PFSK-1 (cell line): ENCODE data around the gene PIK3R4.

ENCODE experiments used
- FOXP2 ChIP-seq: optimal IDR thresholded peaks from 2 replicates; pipeline ENCODE3; 2011; ENCODE audit warnings: borderline replicate concordance, control low read depth, inconsistent platforms; ENCODE audit not compliant: insufficient read depth; ENCODE audit errors: extremely low read length, extremely low read depth
- POLR2AphosphoS5 ChIP-seq: IDR thresholded peaks from 2 replicates; pipeline ENCODE4 v1.6.1; 2012; ENCODE audit warnings: low read depth, mild to moderate bottlenecking, control low read depth, low read length, moderate library complexity
- SIN3A ChIP-seq: IDR thresholded peaks from 2 replicates; pipeline ENCODE4 v1.6.1; 2012; ENCODE audit warnings: mild to moderate bottlenecking, low read length, moderate library complexity, borderline replicate concordance; ENCODE audit not compliant: insufficient read depth
- TAF1 ChIP-seq: IDR thresholded peaks from 2 replicates; pipeline ENCODE4 v1.6.1; 2012; ENCODE audit warnings: low read length, control low read depth, borderline replicate concordance; ENCODE audit not compliant: insufficient read depth
- TF ChIP-seq, protein P1 (sequence below), 2 experiments: IDR thresholded peaks; 2 replicates each; pipeline versions ENCODE4 v1.6.1 to v1.8.0; 2011 to 2012; ENCODE audit warnings: low read depth in 2 of 2, low read length in 2 of 2, control low read depth in 1 of 2, inconsistent platforms in 1 of 2, mild to moderate bottlenecking in 1 of 2, moderate library complexity in 1 of 2; ENCODE audit not compliant: insufficient read depth in 1 of 2

- TF ChIP-seq POLR2AphosphoS5 (no peak), TAF1 (no peak), SIN3A (no peak), FOXP2 (no peak)
- TF ChIP-seq, protein P1, sequence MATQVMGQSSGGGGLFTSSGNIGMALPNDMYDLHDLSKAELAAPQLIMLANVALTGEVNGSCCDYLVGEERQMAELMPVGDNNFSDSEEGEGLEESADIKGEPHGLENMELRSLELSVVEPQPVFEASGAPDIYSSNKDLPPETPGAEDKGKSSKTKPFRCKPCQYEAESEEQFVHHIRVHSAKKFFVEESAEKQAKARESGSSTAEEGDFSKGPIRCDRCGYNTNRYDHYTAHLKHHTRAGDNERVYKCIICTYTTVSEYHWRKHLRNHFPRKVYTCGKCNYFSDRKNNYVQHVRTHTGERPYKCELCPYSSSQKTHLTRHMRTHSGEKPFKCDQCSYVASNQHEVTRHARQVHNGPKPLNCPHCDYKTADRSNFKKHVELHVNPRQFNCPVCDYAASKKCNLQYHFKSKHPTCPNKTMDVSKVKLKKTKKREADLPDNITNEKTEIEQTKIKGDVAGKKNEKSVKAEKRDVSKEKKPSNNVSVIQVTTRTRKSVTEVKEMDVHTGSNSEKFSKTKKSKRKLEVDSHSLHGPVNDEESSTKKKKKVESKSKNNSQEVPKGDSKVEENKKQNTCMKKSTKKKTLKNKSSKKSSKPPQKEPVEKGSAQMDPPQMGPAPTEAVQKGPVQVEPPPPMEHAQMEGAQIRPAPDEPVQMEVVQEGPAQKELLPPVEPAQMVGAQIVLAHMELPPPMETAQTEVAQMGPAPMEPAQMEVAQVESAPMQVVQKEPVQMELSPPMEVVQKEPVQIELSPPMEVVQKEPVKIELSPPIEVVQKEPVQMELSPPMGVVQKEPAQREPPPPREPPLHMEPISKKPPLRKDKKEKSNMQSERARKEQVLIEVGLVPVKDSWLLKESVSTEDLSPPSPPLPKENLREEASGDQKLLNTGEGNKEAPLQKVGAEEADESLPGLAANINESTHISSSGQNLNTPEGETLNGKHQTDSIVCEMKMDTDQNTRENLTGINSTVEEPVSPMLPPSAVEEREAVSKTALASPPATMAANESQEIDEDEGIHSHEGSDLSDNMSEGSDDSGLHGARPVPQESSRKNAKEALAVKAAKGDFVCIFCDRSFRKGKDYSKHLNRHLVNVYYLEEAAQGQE (IDR thresholded peaks at IDR 0.05; ENCODE audit: insufficient read depth in 1 of 2, low read depth in 2 of 2, low read length in 2 of 2): no peak
Observed at GRCh38 chr3:130705501-130705900, 41.1 kb downstream of the PIK3R4 start.
